HAP-1 (cell line): ENCODE data around the gene MAPK12.
A peak's percentile ranks its signal among the peaks of the same experiment; 100 is the strongest.

Experiments used
- DNase-seq, 2 experiments: peaks; one replicate each; pipeline ENCODE4 v3.0.0-alpha.2; 2016 to 2020; ENCODE audit warnings: low spot score in 2 of 2
- H3K27me3 ChIP-seq: fragments of 250-450 bp; sonication (Bioruptor Pico); 2 replicates; pipeline ENCODE4 v1.5.1; 2020; ENCODE audit warnings: low read depth, mild to moderate bottlenecking, moderate library complexity
- H3K36me3 ChIP-seq: fragments of 250-450 bp; sonication (Bioruptor Pico); replicated peaks from 2 replicates; pipeline ENCODE4 v1.5.1; 2020; ENCODE audit warnings: mild to moderate bottlenecking
- H3K4me1 ChIP-seq: fragments of 250-450 bp; sonication (Bioruptor Pico); 2 replicates; pipeline ENCODE4 v1.5.1; 2020; ENCODE audit warnings: mild to moderate bottlenecking
- H3K4me3 ChIP-seq: fragments of 250-450 bp; sonication (Bioruptor Pico); 2 replicates; pipeline ENCODE4 v1.5.1; 2020; ENCODE audit warnings: mild to moderate bottlenecking, moderate library complexity
- H3K9me3 ChIP-seq: fragments of 250-450 bp; sonication (Bioruptor Pico); 2 replicates; pipeline ENCODE4 v1.5.1; 2020; ENCODE audit warnings: mild to moderate bottlenecking, moderate library complexity
- in situ Hi-C: fragments of 300-500 bp; cut with MboI; formaldehyde crosslinking; loops from 3 replicates; pipeline ENCODE4 v1.14.3; 2020; ENCODE audit warnings: low sequenced_read_pairs, inconsistent platforms, mixed read lengths

The MAPK12 gene

DNA sequence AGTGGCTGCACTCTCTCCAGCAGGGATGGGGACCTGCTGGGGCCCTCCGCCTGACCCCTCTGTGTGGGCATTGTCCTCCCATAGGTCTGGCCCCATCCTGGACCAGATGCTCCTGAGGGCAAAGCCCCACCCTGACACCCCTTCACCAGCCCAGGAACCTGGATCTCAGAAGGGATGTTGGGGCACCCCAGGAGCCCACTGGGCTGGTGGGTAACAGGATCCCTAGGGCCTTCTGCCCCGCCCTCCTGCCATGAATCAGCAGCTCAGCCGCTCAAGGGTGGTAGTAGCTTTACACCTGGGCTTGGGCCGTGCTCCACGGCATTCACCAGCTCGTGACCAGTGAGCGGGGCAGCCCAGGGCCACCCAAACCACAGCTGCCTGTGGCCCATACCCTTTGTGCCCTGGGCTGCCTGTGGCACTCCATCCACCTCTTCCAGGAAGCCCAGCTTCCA is 1.0 kb upstream of the MAPK12 start:
- in situ Hi-C loops, result no loop called here
- DNase-seq, result no peak
- Histone ChIP-seq H3K4me1 (peaks cover 10% of the 10 kb centered on the region), H3K36me3 (peaks cover 13% of the 10 kb centered on the region), H3K27me3 (no peaks in the 10 kb centered on the region), H3K4me3 (no peak overlapping the region), H3K9me3 (no peaks in the 10 kb centered on the region)

GRCh38 chr22:50260801-50261614 is 475 bp downstream of the MAPK12 start:
- in situ Hi-C loops, result no loop called here
- peak overlapping the region; percentile 74 for H3K4me3 ChIP-seq
- H3K4me1 ChIP-seq, result peaks cover 10% of the 10 kb centered on the region
- no peaks in the 10 kb centered on the region for H3K9me3 ChIP-seq
- H3K36me3 ChIP-seq, result peaks cover 25% of the 10 kb centered on the region
- peak; percentile 22 to 58 for DNase-seq
- no peaks in the 10 kb centered on the region for H3K27me3 ChIP-seq

- in situ Hi-C loops, result no loop called here
- peaks cover 27% of the 10 kb centered on the region for H3K36me3 ChIP-seq
- no peaks in the 10 kb centered on the region for H3K9me3 ChIP-seq
- no peaks in the 10 kb centered on the region for H3K27me3 ChIP-seq
- peak overlapping the region; percentile 74 for H3K4me3 ChIP-seq
- no peak for DNase-seq
- H3K4me1 ChIP-seq, result peaks cover 10% of the 10 kb centered on the region
These were observed 1.1 kb downstream of the MAPK12 start for GRCh38 chr22:50260434-50260800.

DNA sequence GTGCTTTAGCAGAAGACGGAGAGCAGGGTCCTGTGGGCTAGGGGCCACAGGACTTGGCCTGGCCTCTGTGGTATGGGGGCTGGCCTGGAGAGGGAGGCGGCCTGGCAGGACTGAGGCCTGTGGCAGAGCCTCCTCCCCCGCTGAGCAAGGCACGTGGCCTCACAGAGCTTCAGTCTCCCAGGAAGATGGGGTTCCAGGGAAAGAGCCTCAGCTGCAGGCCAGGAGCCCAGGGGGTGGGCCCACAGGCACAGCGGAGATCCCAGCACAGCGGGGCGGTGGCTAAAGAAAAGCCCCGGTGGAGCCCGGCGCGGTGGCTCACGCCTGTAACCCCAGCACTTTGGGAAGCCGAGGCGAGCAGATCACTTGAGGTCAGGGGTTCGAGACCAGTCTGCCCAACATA is 2.2 kb downstream of the MAPK12 start:
- DNase-seq, result no peak
- no peak overlapping the region for H3K4me3 ChIP-seq
- in situ Hi-C loops, result loop anchor here (10.0 kb wide), 1 partner anchor 255 kb away; no protein-coding TSS in a partner anchor
- peaks cover 35% of the 10 kb centered on the region for H3K36me3 ChIP-seq
- no peaks in the 10 kb centered on the region for H3K9me3 ChIP-seq
- no peaks in the 10 kb centered on the region for H3K27me3 ChIP-seq
- H3K4me1 ChIP-seq, result peaks cover 10% of the 10 kb centered on the region

DNA sequence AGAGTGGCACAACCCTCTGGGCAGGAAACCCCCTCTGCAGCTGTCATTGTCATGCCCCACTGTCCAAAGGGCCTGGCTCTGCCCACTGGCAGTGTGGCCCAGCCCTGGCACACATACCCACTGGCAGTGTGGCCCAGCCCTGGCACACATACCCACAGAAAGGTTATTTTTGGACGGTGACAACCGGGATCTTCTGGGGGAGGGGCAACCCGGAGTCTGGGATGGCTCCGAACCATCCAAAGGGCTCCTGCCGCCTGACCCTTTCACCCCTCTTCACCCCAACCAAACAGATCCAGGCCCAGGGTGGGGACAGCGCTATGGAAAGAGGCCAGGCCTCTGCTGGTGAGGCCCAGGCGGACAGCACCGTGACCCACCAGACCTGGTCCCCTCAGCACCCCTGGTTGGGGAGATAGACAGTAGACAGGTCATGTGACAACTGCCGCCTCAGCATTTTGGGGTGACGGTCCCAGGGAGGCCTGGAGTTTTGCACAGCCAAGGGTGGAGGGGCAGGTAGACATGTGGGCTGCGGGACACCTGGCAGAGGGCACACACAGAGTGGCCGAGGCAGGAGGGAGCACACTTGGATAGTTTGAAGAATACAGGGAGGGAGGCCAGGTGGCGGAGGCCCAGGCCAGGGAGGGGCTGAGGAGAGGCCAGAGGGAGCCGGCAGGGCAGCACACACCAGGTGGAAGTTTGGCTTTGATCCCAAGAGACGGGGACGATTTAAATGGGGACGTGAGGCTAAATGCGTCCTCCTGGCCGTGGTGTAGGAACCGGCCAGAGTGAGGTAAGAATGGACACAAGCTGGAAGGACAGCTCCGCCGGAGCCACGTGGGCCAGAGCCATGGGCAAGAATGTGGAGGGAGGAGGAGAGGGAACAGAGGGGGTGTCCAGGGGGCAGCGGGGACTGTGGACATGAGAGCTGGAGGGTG is 2.9 kb downstream of the MAPK12 start:
- in situ Hi-C loops, result loop anchor here (10.0 kb wide), 1 partner anchor 256 kb away; no protein-coding TSS in a partner anchor
- peaks cover 38% of the 10 kb centered on the region for H3K36me3 ChIP-seq

GRCh38 chr22:50257451-50258360 is 3.8 kb downstream of the MAPK12 start:
- Histone ChIP-seq H3K27me3 (no peaks in the 10 kb centered on the region), H3K4me1 (peaks cover 7% of the 10 kb centered on the region), H3K4me3 (no peak overlapping the region), H3K9me3 (no peaks in the 10 kb centered on the region), H3K36me3 (peaks cover 38% of the 10 kb centered on the region)
- no peak for DNase-seq
- in situ Hi-C loops, result loop anchor here (10.0 kb wide), 1 partner anchor 257 kb away; no protein-coding TSS in a partner anchor

More for the DNA sequence above, 2.9 kb downstream of the MAPK12 start:
- no peak for DNase-seq
- Histone ChIP-seq H3K4me3 (no peak overlapping the region), H3K27me3 (no peaks in the 10 kb centered on the region), H3K9me3 (no peaks in the 10 kb centered on the region), H3K4me1 (peaks cover 10% of the 10 kb centered on the region)

- Histone ChIP-seq H3K36me3 (peaks cover 44% of the 10 kb centered on the region), H3K4me3 (no peak overlapping the region), H3K9me3 (no peaks in the 10 kb centered on the region), H3K4me1 (peaks cover under 1% of the 10 kb centered on the region; the same call in 1 of the 2 replicates), H3K27me3 (no peaks in the 10 kb centered on the region)
- in situ Hi-C loops, result loop anchor here (10.0 kb wide), 1 partner anchor 258 kb away; no protein-coding TSS in a partner anchor
- DNase-seq, result no peak
These were observed 4.4 kb downstream of the MAPK12 start for GRCh38 chr22:50257041-50257440.

DNA sequence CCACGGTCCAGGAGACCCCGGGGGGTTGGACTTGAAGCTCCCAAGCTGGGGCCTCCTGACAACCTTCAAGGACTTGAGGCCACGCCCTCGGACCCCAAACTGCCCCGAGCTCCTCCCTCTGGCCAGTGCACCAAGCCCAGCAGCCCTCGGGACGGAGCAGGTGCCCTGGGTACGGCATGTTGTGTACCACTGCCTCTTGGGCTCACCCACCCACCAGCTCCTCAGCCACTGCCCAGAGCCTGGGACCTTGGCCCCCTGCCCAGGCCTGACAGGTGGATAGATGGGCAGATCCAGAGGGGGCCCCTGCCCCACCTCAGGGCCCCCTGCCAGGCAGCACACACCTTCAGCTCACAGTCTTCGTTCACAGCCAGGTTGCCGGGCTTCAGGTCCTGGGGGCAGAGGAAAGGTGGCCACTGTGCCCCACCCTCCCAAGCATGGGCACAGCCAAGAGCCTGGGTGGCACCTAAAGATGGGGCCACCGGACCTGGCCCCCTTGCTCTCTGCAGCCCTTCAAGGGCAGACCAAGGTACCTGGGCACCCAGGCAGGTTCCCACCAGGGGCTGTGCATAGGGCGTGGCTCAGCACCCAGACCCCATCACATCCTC is 5.1 kb downstream of the MAPK12 start:
- no peaks in the 10 kb centered on the region for H3K4me1 ChIP-seq
- in situ Hi-C loops, result loop anchor here (10.0 kb wide), 1 partner anchor 258 kb away; no protein-coding TSS in a partner anchor
- peaks cover 44% of the 10 kb centered on the region for H3K36me3 ChIP-seq
- no peaks in the 10 kb centered on the region for H3K9me3 ChIP-seq
- no peak overlapping the region for H3K4me3 ChIP-seq
- no peaks in the 10 kb centered on the region for H3K27me3 ChIP-seq
- no peak for DNase-seq

DNA sequence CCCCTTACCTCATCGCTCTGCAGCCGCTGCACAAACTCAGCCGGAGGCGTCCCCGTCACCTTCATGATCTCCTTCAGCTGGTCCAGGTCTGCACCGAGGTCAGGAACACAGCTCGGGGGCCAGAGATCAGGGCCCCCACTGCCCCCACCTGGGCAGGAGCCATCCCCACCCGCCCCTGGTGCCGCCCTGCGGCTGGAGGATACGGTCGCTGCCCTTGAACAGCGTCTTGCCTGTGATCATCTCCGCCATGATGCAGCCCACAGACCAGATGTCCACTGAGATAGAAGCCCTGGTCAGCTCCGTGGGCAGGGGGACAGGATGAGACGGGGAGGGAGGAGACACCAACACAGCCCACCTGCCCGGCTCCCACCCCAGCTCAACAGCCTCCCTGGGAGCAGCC is 5.9 kb downstream of the MAPK12 start:
- Histone ChIP-seq H3K27me3 (no peaks in the 10 kb centered on the region), H3K9me3 (no peaks in the 10 kb centered on the region), H3K36me3 (peaks cover 44% of the 10 kb centered on the region), H3K4me3 (no peak overlapping the region), H3K4me1 (no peaks in the 10 kb centered on the region)
- in situ Hi-C loops, result loop anchor here (10.0 kb wide), 1 partner anchor 259 kb away; no protein-coding TSS in a partner anchor
- no peak for DNase-seq

- no peak for DNase-seq
- no peaks in the 10 kb centered on the region for H3K9me3 ChIP-seq
- in situ Hi-C loops, result loop anchor here (10.0 kb wide), 1 partner anchor 260 kb away; no protein-coding TSS in a partner anchor
- H3K4me3 ChIP-seq, result no peak overlapping the region
- peaks cover 3% of the 10 kb centered on the region for H3K4me1 ChIP-seq
- no peaks in the 10 kb centered on the region for H3K27me3 ChIP-seq
- peaks cover 44% of the 10 kb centered on the region for H3K36me3 ChIP-seq
These were observed 6.4 kb downstream of the MAPK12 start for GRCh38 chr22:50255099-50255498.

GRCh38 chr22:50253941-50254340 is 7.5 kb downstream of the MAPK12 start:
- in situ Hi-C loops, result loop anchor here (5.0 to 10.0 kb wide), 2 partner anchors 73 to 261 kb away; partner anchors contain the start of gene DENND6B
- Histone ChIP-seq H3K4me3 (no peak overlapping the region), H3K36me3 (peaks cover 51% of the 10 kb centered on the region), H3K27me3 (no peaks in the 10 kb centered on the region), H3K4me1 (peaks cover 5% of the 10 kb centered on the region), H3K9me3 (no peaks in the 10 kb centered on the region)
- DNase-seq, result no peak

- in situ Hi-C loops, result loop anchor here (5.0 to 10.0 kb wide), 2 partner anchors 74 to 262 kb away; partner anchors contain the start of gene DENND6B
- no peaks in the 10 kb centered on the region for H3K9me3 ChIP-seq
- peaks cover 48% of the 10 kb centered on the region for H3K36me3 ChIP-seq
- no peak for DNase-seq
- H3K4me3 ChIP-seq, result no peak overlapping the region
- H3K27me3 ChIP-seq, result no peaks in the 10 kb centered on the region
- H3K4me1 ChIP-seq, result peaks cover 5% of the 10 kb centered on the region
These were observed 8.2 kb downstream of the MAPK12 start for GRCh38 chr22:50253046-50253915.
